Measurements from ENCODE around the gene ADARB2. TPM values are rescaled to one million over a fixed set of nuclear protein-coding genes. Genes with fewer than 3 reads are reported as not detected.

ADARB2 gene
- total RNA-seq, 4 donors from 2014 or later = 0.13 to 6.1 (median 0.57) TPM

- ATAC-seq (ENCODE audit: low FRiP score) (no peak), DNase-seq (ENCODE audit: low spot score) (no peak)
- TF ChIP-seq CTCF (IDR thresholded peaks at IDR 0.05) = no peak
Measured at GRCh38 chr10:1611936-1612550, 125.3 kb downstream of the ADARB2 start.

GRCh38 chr10:1610986-1611770 is 126.1 kb downstream of the ADARB2 start:
- no peak for TF ChIP-seq CTCF (IDR thresholded peaks at IDR 0.05)
- DNase-seq (ENCODE audit: low spot score) = no peak
- ATAC-seq (ENCODE audit: low FRiP score) = no peak

GRCh38 chr10:1609648-1609970 is 127.7 kb downstream of the ADARB2 start:
- no peak for DNase-seq (ENCODE audit: low spot score)

GRCh38 chr10:1608851-1609647 is 128.3 kb downstream of the ADARB2 start:
- DNase-seq (ENCODE audit: low spot score) = no peak
- ATAC-seq (ENCODE audit: low FRiP score) = no peak
- no peak for TF ChIP-seq CTCF (IDR thresholded peaks at IDR 0.05)

More at GRCh38 chr10:1609648-1609970, 127.7 kb downstream of the ADARB2 start:
- no peak for ATAC-seq (ENCODE audit: low FRiP score)
- TF ChIP-seq CTCF (IDR thresholded peaks at IDR 0.05) = no peak

- no peak for DNase-seq (ENCODE audit: low spot score)
- no peak for TF ChIP-seq CTCF (IDR thresholded peaks at IDR 0.05)
- no peak for ATAC-seq (ENCODE audit: low FRiP score)
Measured at GRCh38 chr10:1608408-1608807, 128.9 kb downstream of the ADARB2 start.

- DNase-seq (ENCODE audit: low spot score) (no peak), ATAC-seq (ENCODE audit: low FRiP score) (no peak)
- no peak for TF ChIP-seq CTCF (IDR thresholded peaks at IDR 0.05)
Measured at GRCh38 chr10:1607466-1607865, 129.9 kb downstream of the ADARB2 start.
